Gastrocnemius medialis (tissue), 4 donors: Measurements from ENCODE around the gene UNCX. TPM values are rescaled to one million over a fixed set of nuclear protein-coding genes. Genes with fewer than 3 reads are reported as not detected.

Experiments
- ATAC-seq, 2 donors: fragments of 150-250 bp; one replicate each; pipeline ENCODE4 v1.9.1; 2016
- DNase-seq, 2 donors: peaks; one replicate each; pipeline ENCODE4 v3.0.0-alpha.2; 2019
- H3K27ac ChIP-seq, 4 donors: fragments of 200-600 bp; sonication (generic); 1 replicate in 1 of 4; 2 replicates in 3 of 4; pipeline ENCODE4 v1.5.1; 2016 to 2018; ENCODE audit warnings: mild to moderate bottlenecking in 2 of 4, moderate library complexity in 1 of 4
- H3K27me3 ChIP-seq, 3 donors: fragments of 200-600 bp; sonication (generic) in 2 of 3; 1 replicate in 1 of 3; 2 replicates in 2 of 3; pipeline versions ENCODE4 v1.5.1 to v1.6.0; 2016 to 2019; ENCODE audit warnings: mild to moderate bottlenecking in 1 of 3, moderate library complexity in 1 of 3
- H3K36me3 ChIP-seq, 2 donors: fragments of 200-600 bp; sonication (generic) in 1 of 2; one replicate each; pipeline ENCODE4 v1.5.1; 2017 to 2018
- H3K4me1 ChIP-seq, 2 donors: fragments of 200-600 bp; sonication (generic) in 1 of 2; one replicate each; pipeline ENCODE4 v1.5.1; 2016 to 2017; ENCODE audit warnings: mild to moderate bottlenecking in 2 of 2
- H3K4me3 ChIP-seq, 4 donors: fragments of 200-600 bp; sonication (generic) in 3 of 4; 1 replicate in 1 of 4; 2 replicates in 3 of 4; pipeline ENCODE4 v1.5.1; 2016 to 2019; ENCODE audit warnings: mild to moderate bottlenecking in 2 of 4
- H3K9me3 ChIP-seq, 3 donors: fragments of 200-600 bp; sonication (generic) in 2 of 3; 1 replicate in 1 of 3; 2 replicates in 2 of 3; pipeline ENCODE4 v1.5.1; 2016 to 2019
- CTCF ChIP-seq, 5 experiments: fragments of 450-650 bp in 3 of 5; fragments of 200-600 bp in 2 of 5; sonication (generic) in 2 of 5; IDR thresholded peaks in 4 of 5; conservative IDR thresholded peaks in 1 of 5; 1 replicate in 4 of 5; 2 replicates in 1 of 5; pipeline ENCODE4 v1.5.1; 2016 to 2019; ENCODE audit warnings: antibody characterized with exemption in 5 of 5, mild to moderate bottlenecking in 3 of 5, moderate library complexity in 3 of 5
- POLR2A ChIP-seq, 2 donors: fragments of 450-650 bp; IDR thresholded peaks; one replicate each; pipeline ENCODE4 v1.6.1; 2017; ENCODE audit warnings: antibody characterized with exemption in 2 of 2, mild to moderate bottlenecking in 2 of 2, moderate library complexity in 2 of 2
- in situ Hi-C, 4 donors: fragments of 200-750 bp; cut with MboI; loops; one replicate each; pipeline versions ENCODE4 v1.15.0 to v1.8.0; 2017; ENCODE audit warnings: low sequenced_read_pairs in 4 of 4
- intact Hi-C: fragments of 100-400 bp; cut with DNase I; formaldehyde crosslinking; loops from one replicate; pipeline ENCODE4 v1.15.1; 2023; ENCODE audit warnings: low total_unique reads
- total RNA-seq, 4 donors: library from RNA; depleted of rRNA; stranded (reverse); fragments of >200 nt; gene quantifications; one replicate each; pipeline versions ENCODE4 v1.1.0 to v1.2.3, GENCODE V29; 2016

The UNCX gene
- total RNA-seq, 4 donors from 2014 or later, result not detected

GRCh38 chr7:1251796-1252539 lies 19.3 kb downstream of the UNCX start:
- Histone ChIP-seq H3K27ac (no peak overlapping the region), H3K4me3 (no peak overlapping the region), H3K27me3 (peaks cover 84 to 94% (median 84%) of the 10 kb centered on the region in 3 donors), H3K36me3 (no peaks in the 10 kb centered on the region), H3K9me3 (no peaks in the 10 kb centered on the region), H3K4me1 (no peaks in the 10 kb centered on the region)
- no peak for ATAC-seq
- no peak for DNase-seq
- intact Hi-C loops, result no loop called here
- TF ChIP-seq CTCF (IDR thresholded peaks at IDR 0.05 in 4 of 5, conservative IDR thresholded peaks at IDR 0.05 in 1 of 5), result no peak
- TF ChIP-seq POLR2A (IDR thresholded peaks at IDR 0.05), result no peak
- in situ Hi-C loops, result no loop called here

- ATAC-seq (no peak), DNase-seq (no peak)
- H3K27ac ChIP-seq, result no peak overlapping the region
- no peaks in the 10 kb centered on the region for H3K9me3 ChIP-seq
- in situ Hi-C loops, result no loop called here
- H3K4me3 ChIP-seq, result no peak overlapping the region
- intact Hi-C loops, result no loop called here
- TF ChIP-seq CTCF (IDR thresholded peaks at IDR 0.05 in 4 of 5, conservative IDR thresholded peaks at IDR 0.05 in 1 of 5), result no peak
- no peak for TF ChIP-seq POLR2A (IDR thresholded peaks at IDR 0.05)
- peaks cover 82 to 88% (median 84%) of the 10 kb centered on the region in 3 donors for H3K27me3 ChIP-seq
- no peaks in the 10 kb centered on the region for H3K4me1 ChIP-seq
- H3K36me3 ChIP-seq, result no peaks in the 10 kb centered on the region
Observed at GRCh38 chr7:1252540-1253090, 19.9 kb downstream of the UNCX start.

GRCh38 chr7:1253681-1254181 lies 21.1 kb downstream of the UNCX start:
- DNase-seq, result no peak
- no peak for TF ChIP-seq CTCF (IDR thresholded peaks at IDR 0.05 in 4 of 5, conservative IDR thresholded peaks at IDR 0.05 in 1 of 5)
- no peak for TF ChIP-seq POLR2A (IDR thresholded peaks at IDR 0.05)
- Histone ChIP-seq H3K4me3 (no peak overlapping the region), H3K27me3 (peaks cover 70 to 82% (median 76%) of the 10 kb centered on the region in 3 donors), H3K4me1 (no peaks in the 10 kb centered on the region), H3K9me3 (no peaks in the 10 kb centered on the region), H3K27ac (no peak overlapping the region), H3K36me3 (no peaks in the 10 kb centered on the region)
- in situ Hi-C loops (no loop called here), intact Hi-C loops (no loop called here)
- ATAC-seq, result no peak

GRCh38 chr7:1254281-1255079 lies 21.8 kb downstream of the UNCX start:
- H3K4me1 ChIP-seq, result no peaks in the 10 kb centered on the region
- H3K9me3 ChIP-seq, result no peaks in the 10 kb centered on the region
- intact Hi-C loops, result no loop called here
- DNase-seq (no peak), ATAC-seq (no peak)
- H3K27me3 ChIP-seq, result peaks cover 70 to 80% (median 71%) of the 10 kb centered on the region in 3 donors
- TF ChIP-seq POLR2A (IDR thresholded peaks at IDR 0.05), result no peak
- TF ChIP-seq CTCF (IDR thresholded peaks at IDR 0.05 in 4 of 5, conservative IDR thresholded peaks at IDR 0.05 in 1 of 5), result no peak
- H3K36me3 ChIP-seq, result no peaks in the 10 kb centered on the region
- H3K4me3 ChIP-seq, result no peak overlapping the region
- no peak overlapping the region for H3K27ac ChIP-seq
- in situ Hi-C loops, result no loop called here
